Measurements from ENCODE around the gene PEDS1.

GRCh38 chr20:50127587-50128519 is 25.7 kb downstream of the PEDS1 start:
- TF ChIP-seq JUND (IDR thresholded peaks at IDR 0.05) = no peak
- TF ChIP-seq EGR1 (IDR thresholded peaks at IDR 0.05; ENCODE audit: low read depth in 2 of 2) = no peak
- no peak for TF ChIP-seq RXRA (IDR thresholded peaks at IDR 0.05)
- no peak for TF ChIP-seq CTCF (IDR thresholded peaks at IDR 0.05; ENCODE audit: low read depth, low read length, missing input control)
- no peak for TF ChIP-seq GABPA (IDR thresholded peaks at IDR 0.05 in 1 of 2, conservative IDR thresholded peaks at IDR 0.05 in 1 of 2)
- no peak for TF ChIP-seq FOXA1 (IDR thresholded peaks at IDR 0.05)
- TF ChIP-seq YY1 (IDR thresholded peaks at IDR 0.05) = no peak
- no peak for TF ChIP-seq MAX (IDR thresholded peaks at IDR 0.05)
- no peak for TF ChIP-seq HNF4A (conservative IDR thresholded peaks at IDR 0.05)
- no peak for TF ChIP-seq ZBTB33 (IDR thresholded peaks at IDR 0.05)
- TF ChIP-seq TAF1 (conservative IDR thresholded peaks at IDR 0.05) = no peak
